ENCODE results near the gene CGB8.

DNA sequence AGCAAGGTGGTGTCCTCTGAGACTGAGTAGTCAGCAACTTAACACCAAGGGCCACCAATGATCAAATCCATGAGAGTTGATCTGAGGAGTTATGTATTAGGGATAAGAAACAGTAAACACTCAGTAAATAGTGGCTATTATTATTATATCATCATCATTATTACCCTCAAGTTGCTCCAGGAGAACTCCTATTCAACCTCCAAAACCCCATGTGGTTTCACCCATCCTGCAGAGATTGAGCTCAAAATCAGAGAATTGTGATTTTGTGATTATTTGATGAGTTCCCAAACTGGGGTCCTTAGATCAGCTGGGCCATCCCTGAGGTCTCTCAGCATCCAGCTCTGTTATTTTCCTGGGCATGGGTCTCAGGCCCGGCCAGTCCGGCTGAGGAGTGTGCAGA lies 12.1 kb upstream of the CGB8 start:
- TF ChIP-seq RAD21 (IDR thresholded peaks at IDR 0.05; ENCODE audit: low read length) (no peak), NFE2L2 (IDR thresholded peaks at IDR 0.05; ENCODE audit: low read depth, low read length) (no peak), SMC3 (IDR thresholded peaks at IDR 0.05; ENCODE audit: low read depth, low read length) (no peak), POLR2A (IDR thresholded peaks at IDR 0.05; ENCODE audit: low read depth, low read length) (no peak), CEBPB (IDR thresholded peaks at IDR 0.05; ENCODE audit: low read depth, low read length) (no peak), FOS (IDR thresholded peaks at IDR 0.05; ENCODE audit: low read depth, low read length) (no peak), RCOR1 (IDR thresholded peaks at IDR 0.05; ENCODE audit: insufficient replicate concordance, low read length) (no peak), MAZ (IDR thresholded peaks at IDR 0.05; ENCODE audit: borderline replicate concordance, low read depth, low read length) (no peak)
- TF ChIP-seq, protein P1, sequence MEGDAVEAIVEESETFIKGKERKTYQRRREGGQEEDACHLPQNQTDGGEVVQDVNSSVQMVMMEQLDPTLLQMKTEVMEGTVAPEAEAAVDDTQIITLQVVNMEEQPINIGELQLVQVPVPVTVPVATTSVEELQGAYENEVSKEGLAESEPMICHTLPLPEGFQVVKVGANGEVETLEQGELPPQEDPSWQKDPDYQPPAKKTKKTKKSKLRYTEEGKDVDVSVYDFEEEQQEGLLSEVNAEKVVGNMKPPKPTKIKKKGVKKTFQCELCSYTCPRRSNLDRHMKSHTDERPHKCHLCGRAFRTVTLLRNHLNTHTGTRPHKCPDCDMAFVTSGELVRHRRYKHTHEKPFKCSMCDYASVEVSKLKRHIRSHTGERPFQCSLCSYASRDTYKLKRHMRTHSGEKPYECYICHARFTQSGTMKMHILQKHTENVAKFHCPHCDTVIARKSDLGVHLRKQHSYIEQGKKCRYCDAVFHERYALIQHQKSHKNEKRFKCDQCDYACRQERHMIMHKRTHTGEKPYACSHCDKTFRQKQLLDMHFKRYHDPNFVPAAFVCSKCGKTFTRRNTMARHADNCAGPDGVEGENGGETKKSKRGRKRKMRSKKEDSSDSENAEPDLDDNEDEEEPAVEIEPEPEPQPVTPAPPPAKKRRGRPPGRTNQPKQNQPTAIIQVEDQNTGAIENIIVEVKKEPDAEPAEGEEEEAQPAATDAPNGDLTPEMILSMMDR (conservative IDR thresholded peaks at IDR 0.05; ENCODE audit: low read depth, low read length) = no peak

All from IMR-90 (cell line).